ENCODE results near the gene STK10. TPM values are rescaled to one million over a fixed set of nuclear protein-coding genes. Genes with fewer than 3 reads are reported as not detected.

The STK10 gene
- total and polyA plus RNA-seq, 9 of the 15 experiments (the other 6 are each of a cell fraction or from before 2014, with no cell fraction given), result 0.30 to 6.7 (median 2.4) TPM

DNA sequence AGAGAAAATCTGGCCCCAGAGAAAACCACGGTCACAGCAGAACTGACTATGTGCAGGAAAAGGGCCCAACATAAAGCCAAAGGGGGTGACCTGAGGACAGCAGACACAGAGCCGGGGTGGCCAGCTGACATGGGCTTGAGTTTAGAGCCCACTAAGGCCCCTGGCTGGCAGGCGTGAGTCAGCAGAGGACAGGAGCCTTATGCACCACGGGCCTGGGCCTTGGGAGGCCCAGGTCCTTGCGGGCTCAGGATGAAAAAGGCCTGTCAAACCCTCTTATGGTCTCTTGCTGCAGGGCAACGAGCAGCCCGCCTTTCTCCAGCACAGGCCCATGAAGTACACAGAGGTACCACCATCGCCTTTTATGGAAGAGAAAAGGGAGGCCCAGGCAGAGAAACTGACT lies 19.7 kb downstream of the STK10 start (continued):
- TF ChIP-seq, protein P1, sequence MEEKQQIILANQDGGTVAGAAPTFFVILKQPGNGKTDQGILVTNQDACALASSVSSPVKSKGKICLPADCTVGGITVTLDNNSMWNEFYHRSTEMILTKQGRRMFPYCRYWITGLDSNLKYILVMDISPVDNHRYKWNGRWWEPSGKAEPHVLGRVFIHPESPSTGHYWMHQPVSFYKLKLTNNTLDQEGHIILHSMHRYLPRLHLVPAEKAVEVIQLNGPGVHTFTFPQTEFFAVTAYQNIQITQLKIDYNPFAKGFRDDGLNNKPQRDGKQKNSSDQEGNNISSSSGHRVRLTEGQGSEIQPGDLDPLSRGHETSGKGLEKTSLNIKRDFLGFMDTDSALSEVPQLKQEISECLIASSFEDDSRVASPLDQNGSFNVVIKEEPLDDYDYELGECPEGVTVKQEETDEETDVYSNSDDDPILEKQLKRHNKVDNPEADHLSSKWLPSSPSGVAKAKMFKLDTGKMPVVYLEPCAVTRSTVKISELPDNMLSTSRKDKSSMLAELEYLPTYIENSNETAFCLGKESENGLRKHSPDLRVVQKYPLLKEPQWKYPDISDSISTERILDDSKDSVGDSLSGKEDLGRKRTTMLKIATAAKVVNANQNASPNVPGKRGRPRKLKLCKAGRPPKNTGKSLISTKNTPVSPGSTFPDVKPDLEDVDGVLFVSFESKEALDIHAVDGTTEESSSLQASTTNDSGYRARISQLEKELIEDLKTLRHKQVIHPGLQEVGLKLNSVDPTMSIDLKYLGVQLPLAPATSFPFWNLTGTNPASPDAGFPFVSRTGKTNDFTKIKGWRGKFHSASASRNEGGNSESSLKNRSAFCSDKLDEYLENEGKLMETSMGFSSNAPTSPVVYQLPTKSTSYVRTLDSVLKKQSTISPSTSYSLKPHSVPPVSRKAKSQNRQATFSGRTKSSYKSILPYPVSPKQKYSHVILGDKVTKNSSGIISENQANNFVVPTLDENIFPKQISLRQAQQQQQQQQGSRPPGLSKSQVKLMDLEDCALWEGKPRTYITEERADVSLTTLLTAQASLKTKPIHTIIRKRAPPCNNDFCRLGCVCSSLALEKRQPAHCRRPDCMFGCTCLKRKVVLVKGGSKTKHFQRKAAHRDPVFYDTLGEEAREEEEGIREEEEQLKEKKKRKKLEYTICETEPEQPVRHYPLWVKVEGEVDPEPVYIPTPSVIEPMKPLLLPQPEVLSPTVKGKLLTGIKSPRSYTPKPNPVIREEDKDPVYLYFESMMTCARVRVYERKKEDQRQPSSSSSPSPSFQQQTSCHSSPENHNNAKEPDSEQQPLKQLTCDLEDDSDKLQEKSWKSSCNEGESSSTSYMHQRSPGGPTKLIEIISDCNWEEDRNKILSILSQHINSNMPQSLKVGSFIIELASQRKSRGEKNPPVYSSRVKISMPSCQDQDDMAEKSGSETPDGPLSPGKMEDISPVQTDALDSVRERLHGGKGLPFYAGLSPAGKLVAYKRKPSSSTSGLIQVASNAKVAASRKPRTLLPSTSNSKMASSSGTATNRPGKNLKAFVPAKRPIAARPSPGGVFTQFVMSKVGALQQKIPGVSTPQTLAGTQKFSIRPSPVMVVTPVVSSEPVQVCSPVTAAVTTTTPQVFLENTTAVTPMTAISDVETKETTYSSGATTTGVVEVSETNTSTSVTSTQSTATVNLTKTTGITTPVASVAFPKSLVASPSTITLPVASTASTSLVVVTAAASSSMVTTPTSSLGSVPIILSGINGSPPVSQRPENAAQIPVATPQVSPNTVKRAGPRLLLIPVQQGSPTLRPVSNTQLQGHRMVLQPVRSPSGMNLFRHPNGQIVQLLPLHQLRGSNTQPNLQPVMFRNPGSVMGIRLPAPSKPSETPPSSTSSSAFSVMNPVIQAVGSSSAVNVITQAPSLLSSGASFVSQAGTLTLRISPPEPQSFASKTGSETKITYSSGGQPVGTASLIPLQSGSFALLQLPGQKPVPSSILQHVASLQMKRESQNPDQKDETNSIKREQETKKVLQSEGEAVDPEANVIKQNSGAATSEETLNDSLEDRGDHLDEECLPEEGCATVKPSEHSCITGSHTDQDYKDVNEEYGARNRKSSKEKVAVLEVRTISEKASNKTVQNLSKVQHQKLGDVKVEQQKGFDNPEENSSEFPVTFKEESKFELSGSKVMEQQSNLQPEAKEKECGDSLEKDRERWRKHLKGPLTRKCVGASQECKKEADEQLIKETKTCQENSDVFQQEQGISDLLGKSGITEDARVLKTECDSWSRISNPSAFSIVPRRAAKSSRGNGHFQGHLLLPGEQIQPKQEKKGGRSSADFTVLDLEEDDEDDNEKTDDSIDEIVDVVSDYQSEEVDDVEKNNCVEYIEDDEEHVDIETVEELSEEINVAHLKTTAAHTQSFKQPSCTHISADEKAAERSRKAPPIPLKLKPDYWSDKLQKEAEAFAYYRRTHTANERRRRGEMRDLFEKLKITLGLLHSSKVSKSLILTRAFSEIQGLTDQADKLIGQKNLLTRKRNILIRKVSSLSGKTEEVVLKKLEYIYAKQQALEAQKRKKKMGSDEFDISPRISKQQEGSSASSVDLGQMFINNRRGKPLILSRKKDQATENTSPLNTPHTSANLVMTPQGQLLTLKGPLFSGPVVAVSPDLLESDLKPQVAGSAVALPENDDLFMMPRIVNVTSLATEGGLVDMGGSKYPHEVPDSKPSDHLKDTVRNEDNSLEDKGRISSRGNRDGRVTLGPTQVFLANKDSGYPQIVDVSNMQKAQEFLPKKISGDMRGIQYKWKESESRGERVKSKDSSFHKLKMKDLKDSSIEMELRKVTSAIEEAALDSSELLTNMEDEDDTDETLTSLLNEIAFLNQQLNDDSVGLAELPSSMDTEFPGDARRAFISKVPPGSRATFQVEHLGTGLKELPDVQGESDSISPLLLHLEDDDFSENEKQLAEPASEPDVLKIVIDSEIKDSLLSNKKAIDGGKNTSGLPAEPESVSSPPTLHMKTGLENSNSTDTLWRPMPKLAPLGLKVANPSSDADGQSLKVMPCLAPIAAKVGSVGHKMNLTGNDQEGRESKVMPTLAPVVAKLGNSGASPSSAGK (IDR thresholded peaks at IDR 0.05), result no peak
- no peak for TF ChIP-seq HEY1 (CRISPR knock-in tag; IDR thresholded peaks at IDR 0.05; ENCODE audit: borderline replicate concordance)
